HG03442 (cell line): ENCODE results near the gene RER1.
A peak's percentile ranks its signal among the peaks of the same experiment; 100 is the strongest.

Experiments used
- ATAC-seq: cut with Tn5 transposase; IDR thresholded peaks from one replicate; pipeline ENCODE4 v1.9.1; 2021; ENCODE audit warnings: mild to moderate bottlenecking, moderate library complexity; ENCODE audit not compliant: unreplicated experiment

RER1 gene

GRCh38 chr1:2405588-2406295 lies 14.1 kb downstream of the RER1 start:
- no peak for ATAC-seq

- ATAC-seq, result no peak
Measured at GRCh38 chr1:2406451-2407041, 14.9 kb downstream of the RER1 start.

- no peak for ATAC-seq
Measured at GRCh38 chr1:2407166-2407990, 15.7 kb downstream of the RER1 start.

- no peak for ATAC-seq
Measured at GRCh38 chr1:2407991-2408275, 16.3 kb downstream of the RER1 start.

GRCh38 chr1:2408456-2408855 lies 16.8 kb downstream of the RER1 start:
- ATAC-seq, result no peak

GRCh38 chr1:2408859-2409276 lies 17.2 kb downstream of the RER1 start:
- no peak for ATAC-seq

- ATAC-seq, result no peak
Measured at GRCh38 chr1:2409745-2410144, 18.1 kb downstream of the RER1 start.

GRCh38 chr1:2411801-2412394 lies 20.3 kb downstream of the RER1 start:
- peak; percentile 26 for ATAC-seq

- peak; percentile 79 for ATAC-seq
Measured at GRCh38 chr1:2412395-2412772, 20.7 kb downstream of the RER1 start, which contains the start of gene PEX10. Gene PEX10 (minus strand): TSS chr1:2412564. CDS start chr1:2412502, 62 bp downstream.

- peak; percentile 12 for ATAC-seq
Measured at GRCh38 chr1:2412773-2413494, 21.3 kb downstream of the RER1 start.

- ATAC-seq, result no peak
Measured at GRCh38 chr1:2413495-2414296, 22.1 kb downstream of the RER1 start.

GRCh38 chr1:2414297-2414958 lies 22.8 kb downstream of the RER1 start:
- ATAC-seq, result no peak

GRCh38 chr1:2415337-2415736 lies 23.7 kb downstream of the RER1 start:
- no peak for ATAC-seq

- ATAC-seq, result no peak
Measured at GRCh38 chr1:2415801-2416208, 24.2 kb downstream of the RER1 start.

GRCh38 chr1:2416403-2416802 lies 24.8 kb downstream of the RER1 start:
- no peak for ATAC-seq

GRCh38 chr1:2417083-2417832 lies 25.6 kb downstream of the RER1 start:
- ATAC-seq, result no peak

- ATAC-seq, result no peak
Measured at GRCh38 chr1:2417833-2418225, 26.2 kb downstream of the RER1 start.

- no peak for ATAC-seq
Measured at GRCh38 chr1:2418791-2419320, 27.2 kb downstream of the RER1 start.

- no peak for ATAC-seq
Measured at GRCh38 chr1:2419416-2419815, 27.8 kb downstream of the RER1 start.
